B cell (primary cell): ENCODE measurements around the gene RCN1. TPM values are rescaled to one million over a fixed set of nuclear protein-coding genes. Genes with fewer than 3 reads are reported as not detected.
"Not testable (repeated sequence)": the region's sequence is repeated elsewhere in the genome, so short reads cannot be mapped to it uniquely, and the experiment has no call there.

Experiments
- ATAC-seq: fragments of 200-7000 bp; cut with Tn5 transposase; one replicate; pipeline ENCODE4 v1.10.0; 2021; ENCODE audit warnings: low read depth, mild to moderate bottlenecking, moderate number of reproducible peaks, moderate library complexity
- CTCF ChIA-PET: fragments of 350-600 bp; sonication (Branson Sonifier 250); formaldehyde crosslinking; loops from one replicate; lab custom pipeline; 2021; ENCODE audit warnings: antibody characterized with exemption, inconsistent platforms; lab: Charles Lee
- POLR2A ChIA-PET: fragments of 350-600 bp; sonication (Branson Sonifier 250); formaldehyde crosslinking; loops from one replicate; lab custom pipeline; 2021; ENCODE audit warnings: antibody characterized with exemption; lab: Charles Lee
- DNase-seq: peaks from one replicate; pipeline ENCODE4 v3.0.0; 2013
- H2AFZ ChIP-seq: 2 replicates; pipeline ENCODE4 v1.6.1; 2012; ENCODE audit warnings: mild to moderate bottlenecking, low read depth, low read length; ENCODE audit not compliant: insufficient read depth, poor library complexity, severe bottlenecking
- H3K27ac ChIP-seq, 2 donors: 1 replicate in 1 of 2; 2 replicates in 1 of 2; pipeline ENCODE4 v1.5.1; 2012 to 2013; ENCODE audit warnings: low read length in 2 of 2, mild to moderate bottlenecking in 2 of 2, moderate library complexity in 1 of 2
- H3K27me3 ChIP-seq, 4 experiments: fragments of 200-600 bp in 1 of 4; sonication (generic) in 1 of 4; replicated peaks in 1 of 4; 1 replicate in 2 of 4; 2 replicates in 2 of 4; pipeline versions ENCODE4 v1.6.1 to v1.7.0; 2013 to 2016; ENCODE audit warnings: low read length in 3 of 4, mild to moderate bottlenecking in 2 of 4, mixed read lengths in 1 of 4, moderate library complexity in 1 of 4; ENCODE audit not compliant: insufficient read depth in 4 of 4, control insufficient read depth in 3 of 4; ENCODE audit errors: control extremely low read depth in 1 of 4
- H3K36me3 ChIP-seq, 2 experiments: replicated peaks in 1 of 2; 1 replicate in 1 of 2; 2 replicates in 1 of 2; pipeline versions ENCODE4 v1.6.1 to v1.7.1; 2013; ENCODE audit warnings: low read length in 1 of 2; ENCODE audit not compliant: insufficient read depth in 2 of 2, control insufficient read depth in 1 of 2; ENCODE audit errors: control extremely low read depth in 1 of 2, extremely low read depth in 1 of 2
- H3K4me1 ChIP-seq, 2 donors: fragments of 200-600 bp in 1 of 2; sonication (generic) in 1 of 2; 1 replicate in 1 of 2; 2 replicates in 1 of 2; pipeline versions ENCODE4 v1.5.1 to v1.6.1; 2013 to 2017; ENCODE audit warnings: low read length in 2 of 2; ENCODE audit not compliant: control insufficient read depth in 2 of 2, insufficient read depth in 2 of 2
- H3K4me2 ChIP-seq: replicated peaks from 2 replicates; pipeline ENCODE3; 2012; ENCODE audit warnings: mild to moderate bottlenecking, low read depth, low read length; ENCODE audit not compliant: poor library complexity, severe bottlenecking
- H3K4me3 ChIP-seq, 5 experiments: fragments of 200-600 bp in 1 of 5; sonication (generic) in 1 of 5; 1 replicate in 3 of 5; 2 replicates in 2 of 5; pipeline versions ENCODE4 v1.5.1 to v1.7.0; 2011 to 2016; ENCODE audit warnings: low read length in 4 of 5, mild to moderate bottlenecking in 4 of 5, low read depth in 2 of 5, control low read depth in 1 of 5, moderate library complexity in 1 of 5; ENCODE audit not compliant: insufficient read depth in 1 of 5; ENCODE audit errors: control extremely low read depth in 1 of 5, extremely low read depth in 1 of 5
- H3K79me2 ChIP-seq: fragments of 200-600 bp; sonication (generic); one replicate; pipeline ENCODE4 v1.6.0; 2016; ENCODE audit warnings: low read length; ENCODE audit not compliant: control insufficient read depth, insufficient read depth
- H3K9ac ChIP-seq: fragments of 200-600 bp; sonication (generic); 2 replicates; pipeline ENCODE4 v1.6.1; 2017; ENCODE audit warnings: mild to moderate bottlenecking, low read length, moderate library complexity
- H3K9me3 ChIP-seq, 3 donors: one replicate each; pipeline versions ENCODE4 v1.6.1 to v1.7.1; 2013; ENCODE audit warnings: low read length in 2 of 3; ENCODE audit not compliant: control insufficient read depth in 2 of 3, insufficient read depth in 1 of 3; ENCODE audit errors: control extremely low read depth in 1 of 3
- H4K20me1 ChIP-seq: 2 replicates; pipeline ENCODE4 v1.6.0; 2012; ENCODE audit warnings: mild to moderate bottlenecking, low read length; ENCODE audit not compliant: insufficient read depth, control insufficient read depth, poor library complexity, severe bottlenecking
- H3K27ac Mint-ChIP-seq: one replicate; pipeline ENCODE4 v1.8.0; 2021; ENCODE audit warnings: mixed read lengths
- H3K27me3 Mint-ChIP-seq: one replicate; pipeline ENCODE4 v1.8.0; 2021; ENCODE audit warnings: mixed read lengths
- H3K4me1 Mint-ChIP-seq: one replicate; pipeline ENCODE4 v1.8.0; 2021; ENCODE audit warnings: mixed read lengths
- H3K4me3 Mint-ChIP-seq: one replicate; pipeline ENCODE4 v1.8.0; 2021; ENCODE audit warnings: mixed read lengths
- H3K9me3 Mint-ChIP-seq: one replicate; pipeline ENCODE4 v1.8.0; 2022; ENCODE audit warnings: mixed read lengths; ENCODE audit not compliant: insufficient read depth
- EZH2 ChIP-seq: IDR thresholded peaks from 2 replicates; pipeline ENCODE4 v1.6.1; 2012; ENCODE audit warnings: borderline replicate concordance, low read depth, mild to moderate bottlenecking, moderate library complexity, low read length; ENCODE audit not compliant: insufficient read depth, poor library complexity, severe bottlenecking
- WGBS: methylation state at CpG from one replicate; pipeline ENCODE4 v1.1.5; 2013; ENCODE audit warnings: missing lambda C conversion rate; ENCODE audit not compliant: insufficient coverage; 5-methylcytosine and 5-hydroxymethylcytosine counted together
- intact Hi-C: fragments of 100-400 bp; cut with micrococcal nuclease; formaldehyde crosslinking; loops from one replicate; pipeline ENCODE4 v1.10.0; 2022
- polyA plus RNA-seq: library from polyadenylated mRNA; depleted of rRNA; stranded (reverse); fragments of >200 nt; gene quantifications from 2 replicates; pipeline ENCODE4 v1.2.3, GENCODE V29; 2012
- total RNA-seq, 2 donors: library from RNA; stranded (reverse); fragments of 120-200 nt in 1 of 2; gene quantifications; 1 replicate in 1 of 2; 2 replicates in 1 of 2; pipeline versions ENCODE4 v1.2.3 to v1.2.4, GENCODE V29; 2013 to 2022

RCN1 gene
- total and polyA plus RNA-seq, 2 donors (not counting 1 experiment from before 2014, with no cell fraction given): 2.6 to 3.8 TPM

- Histone ChIP-seq H3K36me3 (no peaks in the 10 kb centered on the region), H3K79me2 (no peaks in the 10 kb centered on the region), H4K20me1 (no peaks in the 10 kb centered on the region), H3K9ac (no peak overlapping the region), H3K27ac (no peak overlapping the region), H3K4me2 (no peak overlapping the region), H3K27me3 (peaks cover 0 to 4% (median 1%) of the 10 kb centered on the region in 4 experiments), H3K9me3 (no peaks in the 10 kb centered on the region), H3K4me1 (no peaks in the 10 kb centered on the region), H2AFZ (no peak overlapping the region), H3K4me3 (no peak overlapping the region)
- H3K9me3 Mint-ChIP-seq: no peaks in the 10 kb centered on the region
- no peaks in the 10 kb centered on the region for H3K4me1 Mint-ChIP-seq
- WGBS: no CpG with 5 or more reads among the region's 3 CpGs
- ATAC-seq: no peak
- no peak overlapping the region for H3K27ac Mint-ChIP-seq
- CTCF ChIA-PET: interaction anchor here (1.0 to 1.4 kb wide), 3 partner anchors 8 to 113 kb away, joined by 3 to 5 read pairs (median 3); no protein-coding TSS in a partner anchor
- POLR2A ChIA-PET: no interaction called here
- no peak overlapping the region for H3K4me3 Mint-ChIP-seq
- peaks cover 47% of the 10 kb centered on the region for H3K27me3 Mint-ChIP-seq
- no peak for DNase-seq
- intact Hi-C loops: no loop called here
- no peak for TF ChIP-seq EZH2
These were observed 28.3 kb upstream of the RCN1 start for GRCh38 chr11:32062540-32062939.

- intact Hi-C loops, H3K9ac ChIP-seq, H3K9me3 ChIP-seq, H3K4me3 ChIP-seq, ATAC-seq, POLR2A ChIA-PET, H4K20me1 ChIP-seq, H3K4me1 ChIP-seq, H2AFZ ChIP-seq, H3K4me3 Mint-ChIP-seq, H3K4me1 Mint-ChIP-seq, H3K9me3 Mint-ChIP-seq, H3K4me2 ChIP-seq, H3K27ac Mint-ChIP-seq, DNase-seq, H3K36me3 ChIP-seq, H3K79me2 ChIP-seq, H3K27me3 ChIP-seq, H3K27ac ChIP-seq: not testable (repeated sequence)
- no CpG with 5 or more reads among the region's 3 CpGs for WGBS
- CTCF ChIA-PET: interaction anchor here (1.0 to 1.4 kb wide), 3 partner anchors 9 to 112 kb away, joined by 3 to 5 read pairs (median 3); no protein-coding TSS in a partner anchor
- peaks cover 46% of the 10 kb centered on the region for H3K27me3 Mint-ChIP-seq
These were observed 27.8 kb upstream of the RCN1 start for GRCh38 chr11:32063031-32063430.
